Measurements from ENCODE around the gene MCU.

DNA sequence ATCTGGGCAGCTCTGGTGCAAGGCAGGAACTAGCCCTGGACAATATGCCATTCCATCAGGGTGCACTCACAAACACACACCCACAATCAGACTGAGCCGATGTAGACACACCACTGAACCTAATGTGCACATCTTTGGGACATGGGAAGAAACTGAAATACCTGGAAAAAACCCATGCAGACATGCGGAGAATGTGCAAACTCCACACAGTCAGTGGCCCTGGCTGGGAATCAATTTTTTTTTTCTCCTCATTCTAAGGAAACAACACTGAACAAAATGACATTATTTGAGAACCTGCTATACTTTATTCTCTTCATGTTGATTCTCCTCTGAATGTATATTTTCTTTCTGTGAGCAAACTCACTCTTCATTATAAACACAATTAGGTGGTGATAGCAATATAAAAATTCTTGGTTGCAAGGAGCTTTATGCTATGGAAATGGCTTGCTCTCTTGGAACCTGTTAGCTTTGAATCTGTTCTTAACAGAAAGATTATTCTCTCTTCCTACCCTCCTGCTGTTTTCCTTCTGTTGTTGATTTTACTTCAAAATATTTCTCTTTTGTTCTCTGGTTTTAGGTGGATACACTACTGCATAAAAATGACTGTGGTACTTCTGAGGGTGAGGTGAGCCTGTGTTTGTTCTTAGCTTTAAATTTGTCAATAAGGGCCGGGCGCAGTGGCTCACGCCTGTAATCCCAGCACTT is 33.1 kb upstream of the MCU start:
- TF ChIP-seq CTCF (IDR thresholded peaks at IDR 0.05) (no peak), POLR2A (IDR thresholded peaks at IDR 0.05) (no peak)

All from stomach (tissue), 4 donors.